Kidney epithelial cell (primary cell): Measurements from ENCODE around the gene MRO. TPM values are rescaled to one million over a fixed set of nuclear protein-coding genes. Genes with fewer than 3 reads are reported as not detected.

Experiments
- total RNA-seq: library from RNA; depleted of rRNA; stranded (reverse); fragments of >200 nt; gene quantifications from 2 replicates; pipeline ENCODE4 v1.2.3, GENCODE V29; 2015

Gene MRO
- total RNA-seq, 1 donor from 2014 or later, result not detected

Other genes with a start within 250 kb of the MRO start
- 52.0 and 72.4 TPM in 2 replicates for gene ME2, start 59.1 kb upstream of the MRO start, total RNA-seq
- gene ELAC1, start 148.0 kb upstream of the MRO start, total RNA-seq, result 7.1 and 9.7 TPM in 2 replicates
- 91.9 and 130 TPM in 2 replicates for gene SMAD4, start 210.2 kb upstream of the MRO start, total RNA-seq